Progenitor cell of endocrine pancreas (in vitro differentiated cells): ENCODE results near the gene ACOXL. TPM values are rescaled to one million over a fixed set of nuclear protein-coding genes. Genes with fewer than 3 reads are reported as not detected.

Source experiments
- DNase-seq: peaks from one replicate; pipeline ENCODE4 v3.0.0; 2021; ENCODE audit warnings: low spot score; ENCODE audit not compliant: unreplicated experiment
- H3K27ac Mint-ChIP-seq: 2 replicates; pipeline ENCODE4 v1.8.0; 2021; ENCODE audit warnings: mild to moderate bottlenecking, moderate library complexity, mixed read lengths
- H3K27me3 Mint-ChIP-seq: 2 replicates; pipeline ENCODE4 v1.8.0; 2021; ENCODE audit warnings: mixed read lengths
- H3K36me3 Mint-ChIP-seq: 2 replicates; pipeline ENCODE4 v1.8.0; 2022; ENCODE audit warnings: mixed read lengths; ENCODE audit not compliant: insufficient read depth
- H3K4me1 Mint-ChIP-seq: 2 replicates; pipeline ENCODE4 v1.8.0; 2021; ENCODE audit warnings: low read depth, mixed read lengths
- H3K4me3 Mint-ChIP-seq: 2 replicates; pipeline ENCODE4 v1.8.0; 2021; ENCODE audit warnings: low read depth, mild to moderate bottlenecking, moderate library complexity, mixed read lengths
- H3K9me3 Mint-ChIP-seq: 2 replicates; pipeline ENCODE4 v1.8.0; 2021; ENCODE audit warnings: low read depth, mixed read lengths
- total RNA-seq: library from RNA; stranded (reverse); gene quantifications from 2 replicates; pipeline ENCODE4 v1.2.1, GENCODE V29; 2021
- TF ChIP-seq, protein P1 (sequence below): fragments of 200-600 bp; sonication (generic); IDR thresholded peaks from one replicate; pipeline ENCODE4 v1.5.0; 2021; ENCODE audit warnings: antibody characterized with exemption, mild to moderate bottlenecking; ENCODE audit not compliant: unreplicated experiment

ACOXL gene
- total RNA-seq, 1 donor from 2014 or later = 0.19 TPM

DNA sequence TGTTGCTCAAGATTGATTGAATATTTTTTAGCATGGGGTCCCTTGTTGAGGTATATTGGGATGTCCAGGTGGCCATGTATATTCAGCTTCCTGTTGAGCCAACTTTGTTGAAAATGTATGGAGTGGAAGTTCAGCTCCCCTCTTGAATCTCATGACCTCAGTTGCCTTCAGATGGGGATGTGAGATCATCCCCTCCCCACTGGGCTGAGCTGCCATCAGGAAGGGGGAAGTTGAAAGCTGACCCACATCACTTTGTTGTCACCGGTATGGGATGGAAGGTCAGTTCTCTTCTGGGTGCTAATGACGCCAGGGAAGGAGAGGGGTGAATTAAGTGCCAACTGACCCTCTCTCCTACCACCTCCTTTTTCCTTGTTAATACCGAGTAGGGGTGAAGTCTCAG, 33.9 kb downstream of the ACOXL start:
- DNase-seq = no peak
- Mint-ChIP-seq H3K9me3 (peaks cover 6% of the 10 kb centered on the region), H3K27me3 (peaks cover 24% of the 10 kb centered on the region), H3K4me3 (no peak overlapping the region), H3K36me3 (no peaks in the 10 kb centered on the region), H3K27ac (no peak overlapping the region), H3K4me1 (peaks cover 15% of the 10 kb centered on the region)
- TF ChIP-seq, protein P1, sequence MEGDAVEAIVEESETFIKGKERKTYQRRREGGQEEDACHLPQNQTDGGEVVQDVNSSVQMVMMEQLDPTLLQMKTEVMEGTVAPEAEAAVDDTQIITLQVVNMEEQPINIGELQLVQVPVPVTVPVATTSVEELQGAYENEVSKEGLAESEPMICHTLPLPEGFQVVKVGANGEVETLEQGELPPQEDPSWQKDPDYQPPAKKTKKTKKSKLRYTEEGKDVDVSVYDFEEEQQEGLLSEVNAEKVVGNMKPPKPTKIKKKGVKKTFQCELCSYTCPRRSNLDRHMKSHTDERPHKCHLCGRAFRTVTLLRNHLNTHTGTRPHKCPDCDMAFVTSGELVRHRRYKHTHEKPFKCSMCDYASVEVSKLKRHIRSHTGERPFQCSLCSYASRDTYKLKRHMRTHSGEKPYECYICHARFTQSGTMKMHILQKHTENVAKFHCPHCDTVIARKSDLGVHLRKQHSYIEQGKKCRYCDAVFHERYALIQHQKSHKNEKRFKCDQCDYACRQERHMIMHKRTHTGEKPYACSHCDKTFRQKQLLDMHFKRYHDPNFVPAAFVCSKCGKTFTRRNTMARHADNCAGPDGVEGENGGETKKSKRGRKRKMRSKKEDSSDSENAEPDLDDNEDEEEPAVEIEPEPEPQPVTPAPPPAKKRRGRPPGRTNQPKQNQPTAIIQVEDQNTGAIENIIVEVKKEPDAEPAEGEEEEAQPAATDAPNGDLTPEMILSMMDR = no peak

DNA sequence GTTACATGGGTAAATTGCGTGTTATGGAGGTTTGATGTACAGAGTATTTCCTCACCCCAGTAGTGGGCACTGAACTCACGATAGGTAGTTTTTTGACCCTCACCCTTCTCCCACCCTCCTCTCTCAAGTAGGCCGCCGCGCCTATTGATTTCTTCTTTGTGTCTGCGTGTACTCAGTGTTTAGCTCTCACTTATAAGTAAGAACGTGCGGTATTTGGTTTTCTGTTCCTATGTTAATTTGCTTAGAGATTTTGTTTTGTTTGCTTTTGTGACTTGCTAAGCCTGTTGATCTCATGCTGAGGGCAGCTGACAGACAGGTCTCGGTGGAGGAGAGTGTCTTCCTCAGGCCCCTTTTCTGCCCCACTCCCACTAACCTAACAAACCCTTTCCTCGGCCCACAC, 36.2 kb downstream of the ACOXL start:
- peaks cover 15% of the 10 kb centered on the region for H3K4me1 Mint-ChIP-seq
- peaks cover 47% of the 10 kb centered on the region for H3K27me3 Mint-ChIP-seq
- no peaks in the 10 kb centered on the region for H3K9me3 Mint-ChIP-seq
- TF ChIP-seq, protein P1 = no peak
- DNase-seq = no peak
- no peak overlapping the region for H3K4me3 Mint-ChIP-seq
- no peaks in the 10 kb centered on the region for H3K36me3 Mint-ChIP-seq
- no peak overlapping the region for H3K27ac Mint-ChIP-seq

DNA sequence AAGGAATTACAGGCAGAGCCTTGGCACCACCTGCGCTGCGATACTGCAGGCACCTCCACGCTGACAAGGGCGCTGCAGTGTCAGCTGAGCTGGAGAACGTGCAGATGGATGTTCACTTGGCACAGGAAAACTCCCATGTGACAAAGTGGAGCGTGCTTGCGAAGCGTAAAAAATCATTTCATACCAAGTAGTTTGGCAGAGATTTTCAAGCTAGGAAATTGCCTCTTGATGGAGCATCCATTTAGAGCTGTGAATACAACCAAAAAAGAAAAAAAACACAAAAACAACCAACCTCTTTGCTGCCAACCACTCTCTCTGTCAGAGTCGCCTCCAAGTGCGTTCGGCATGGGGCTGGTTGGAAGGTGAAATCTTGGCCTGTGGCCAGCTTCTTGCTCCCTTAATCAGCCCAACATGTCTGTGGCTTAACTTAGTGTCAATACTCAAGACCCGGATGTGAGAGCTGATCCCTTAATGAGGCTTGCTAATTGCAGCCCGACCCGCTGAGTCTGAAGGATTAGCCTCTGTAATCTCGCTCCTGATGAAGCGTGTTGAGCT, 38.1 kb downstream of the ACOXL start:
- no peaks in the 10 kb centered on the region for H3K9me3 Mint-ChIP-seq
- TF ChIP-seq, protein P1 = no peak

DNA sequence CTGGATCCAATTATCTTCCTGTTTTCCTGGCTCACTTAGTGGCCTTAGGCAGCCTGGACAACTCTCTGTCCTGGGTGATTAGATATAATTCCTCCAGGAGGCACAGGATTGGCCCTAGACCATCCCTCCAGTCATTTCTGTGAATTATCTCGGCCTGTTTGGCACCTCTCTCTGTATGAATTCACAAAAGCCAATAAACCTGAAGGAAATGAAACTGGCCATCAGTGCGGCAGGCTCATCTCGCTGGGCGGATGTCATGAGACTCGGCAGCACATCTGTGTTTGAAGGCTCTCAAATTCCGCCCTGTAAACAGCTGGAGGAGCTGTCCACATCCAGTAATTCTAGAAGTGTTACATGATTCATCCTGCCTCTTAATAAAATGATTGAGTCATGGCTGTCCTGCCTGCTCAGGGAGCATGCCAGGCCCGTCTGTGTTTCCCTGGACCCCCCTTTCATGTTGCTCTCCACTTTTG, 38.6 kb downstream of the ACOXL start:
- H3K9me3 Mint-ChIP-seq = no peaks in the 10 kb centered on the region
- H3K27me3 Mint-ChIP-seq = peaks cover 60% of the 10 kb centered on the region
- no peaks in the 10 kb centered on the region for H3K36me3 Mint-ChIP-seq
- H3K4me1 Mint-ChIP-seq = peaks cover 15% of the 10 kb centered on the region
- no peak overlapping the region for H3K27ac Mint-ChIP-seq
- DNase-seq = no peak
- TF ChIP-seq, protein P1 = no peak
- H3K4me3 Mint-ChIP-seq = no peak overlapping the region

More for the DNA sequence above, 38.1 kb downstream of the ACOXL start:
- Mint-ChIP-seq H3K36me3 (no peaks in the 10 kb centered on the region), H3K27ac (no peak overlapping the region), H3K27me3 (peaks cover 57% of the 10 kb centered on the region), H3K4me3 (no peak overlapping the region), H3K4me1 (peaks cover 15% of the 10 kb centered on the region)
- DNase-seq = no peak

DNA sequence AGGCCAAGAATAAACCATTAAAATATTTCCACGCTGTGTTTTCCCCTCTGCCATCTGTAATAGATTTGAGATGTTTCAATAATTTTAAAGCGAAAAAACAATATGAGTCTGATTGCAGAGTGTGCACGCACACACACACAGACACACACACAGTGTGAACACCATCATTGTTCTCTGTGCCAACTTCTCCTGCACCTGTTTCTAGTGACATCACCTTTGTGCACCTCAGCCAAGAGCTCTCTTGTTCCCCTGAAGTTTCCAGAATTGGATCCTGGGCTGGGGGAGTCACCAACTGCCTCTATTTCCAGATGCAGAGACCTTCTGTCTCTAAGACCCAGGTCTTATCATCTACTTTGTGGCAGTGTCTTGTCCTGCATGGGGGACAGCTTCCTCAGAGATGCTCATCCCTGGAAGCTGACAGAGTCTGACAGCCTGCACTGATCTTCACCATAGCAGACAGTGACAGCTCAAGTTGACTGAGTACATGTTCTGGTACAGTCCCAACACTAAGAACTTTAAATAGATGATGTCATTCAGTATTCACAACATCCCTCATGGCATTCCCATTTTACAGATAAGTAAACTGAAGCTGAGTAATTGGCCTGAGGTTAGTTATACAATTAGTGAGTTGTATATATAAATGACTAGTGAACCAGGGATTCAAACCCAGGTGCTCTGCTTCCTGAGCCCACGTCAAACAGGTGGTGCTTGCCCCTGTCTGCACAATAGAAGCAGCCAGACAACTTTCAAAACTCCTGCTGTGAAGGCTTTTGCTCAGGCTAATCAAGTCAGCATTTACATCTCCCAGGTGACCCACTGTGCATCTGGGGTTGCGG, 39.4 kb downstream of the ACOXL start:
- Mint-ChIP-seq H3K36me3 (no peaks in the 10 kb centered on the region), H3K27me3 (peaks cover 64% of the 10 kb centered on the region), H3K4me1 (peaks cover 15% of the 10 kb centered on the region), H3K4me3 (no peak overlapping the region), H3K9me3 (no peaks in the 10 kb centered on the region), H3K27ac (no peak overlapping the region)
- no peak for DNase-seq
- TF ChIP-seq, protein P1 = no peak
